GM12878 (cell line): Measurements from ENCODE around the gene ERC2. TPM values are rescaled to one million over a fixed set of nuclear protein-coding genes. Genes with fewer than 3 reads are reported as not detected.

Experiments
- ATAC-seq: fragments of 200-7000 bp; cut with Tn5 transposase; 3 replicates; pipeline ENCODE4 v1.9.1; 2020; ENCODE audit warnings: mild to moderate bottlenecking, moderate library complexity
- BruUV-seq: library from RNA; stranded (reverse); fragments of 400-500 nt; replicated peaks from 2 replicates; lab custom pipeline; 2021; lab: Mats Ljungman, UMichigan
- CTCF ChIA-PET: fragments of 300-600 bp; sonication (Branson Sonifier 250); formaldehyde crosslinking; extraction: SDS; loops from one replicate; lab custom pipeline; 2021; ENCODE audit warnings: inconsistent platforms; lab: Yijun Ruan, JAX
- POLR2A ChIA-PET: fragments of 350-600 bp; formaldehyde crosslinking; extraction: SDS; loops from one replicate; lab custom pipeline; 2021; ENCODE audit warnings: inconsistent platforms; lab: Charles Lee
- RAD21 ChIA-PET: fragments of 300-600 bp; sonication (Branson Sonifier 250); formaldehyde crosslinking; loops from one replicate; lab custom pipeline; 2023; ENCODE audit warnings: antibody characterized with exemption; ENCODE audit not compliant: unreplicated experiment; lab: Charles Lee
- SMC1A ChIA-PET: fragments of 300-600 bp; sonication (Branson Sonifier 250); formaldehyde crosslinking; loops from one replicate; lab custom pipeline; 2023; ENCODE audit not compliant: unreplicated experiment, uncharacterized antibody; lab: Charles Lee
- DNase-seq: peaks from one replicate; pipeline ENCODE4 v3.0.0-alpha.2; 2011; ENCODE audit warnings: low read depth, low spot score
- FAIRE-seq: peaks from 3 replicates; lab custom pipeline; 2011; peaks lifted over from hg19 to GRCh38; lab: Jason Lieb, UNC
- H2AFZ ChIP-seq: 2 replicates; pipeline ENCODE4 v1.6.0; 2011; ENCODE audit warnings: low read depth, low read length, control low read depth; ENCODE audit not compliant: control insufficient read depth
- H3K27ac ChIP-seq: 2 replicates; pipeline ENCODE4 v1.5.1; 2011; ENCODE audit warnings: control low read depth; ENCODE audit not compliant: control insufficient read depth, insufficient read depth
- H3K27me3 ChIP-seq, 2 experiments: replicated peaks in 1 of 2; 2 replicates each; pipeline versions ENCODE4 v1.6.0 to v1.6.1; 2011; ENCODE audit warnings: low read length in 1 of 2; ENCODE audit not compliant: control insufficient read depth in 2 of 2, insufficient read depth in 2 of 2
- H3K36me3 ChIP-seq, 2 experiments: 2 replicates each; pipeline ENCODE4 v1.5.1; 2011; ENCODE audit warnings: low read length in 1 of 2; ENCODE audit not compliant: control insufficient read depth in 2 of 2, insufficient read depth in 2 of 2
- H3K4me1 ChIP-seq: 2 replicates; pipeline ENCODE4 v1.6.1; 2011; ENCODE audit warnings: mild to moderate bottlenecking, low read length, moderate library complexity, mixed read lengths; ENCODE audit not compliant: control insufficient read depth, insufficient read depth
- H3K4me2 ChIP-seq: 2 replicates; pipeline ENCODE4 v1.6.0; 2011; ENCODE audit warnings: control low read depth; ENCODE audit not compliant: control insufficient read depth, insufficient read depth
- H3K4me3 ChIP-seq: fragments of 200-600 bp; sonication (generic); 2 replicates; pipeline ENCODE4 v1.5.1; 2016
- H3K79me2 ChIP-seq: 2 replicates; pipeline ENCODE4 v1.6.0; 2011; ENCODE audit warnings: low read length; ENCODE audit not compliant: control insufficient read depth, insufficient read depth
- H3K9ac ChIP-seq: 2 replicates; pipeline ENCODE4 v1.8.0; 2011; ENCODE audit warnings: low read length, control low read depth, mixed read lengths; ENCODE audit not compliant: control insufficient read depth, insufficient read depth
- H3K9me3 ChIP-seq: replicated peaks from 3 replicates; pipeline ENCODE4 v1.5.1; 2011; ENCODE audit warnings: mild to moderate bottlenecking, low read length; ENCODE audit not compliant: control insufficient read depth, insufficient read depth
- H4K20me1 ChIP-seq: 2 replicates; pipeline ENCODE4 v1.6.0; 2011; ENCODE audit not compliant: control insufficient read depth, insufficient read depth
- CEBPB ChIP-seq, 2 experiments: fragments of 150-350 bp in 1 of 2; IDR thresholded peaks; 2 replicates each; pipeline ENCODE4 v1.6.1; 2012 to 2014; ENCODE audit warnings: low read depth in 2 of 2, low read length in 2 of 2, borderline replicate concordance in 1 of 2, inconsistent platforms in 1 of 2
- E2F8 ChIP-seq: fragments of 450-650 bp; IDR thresholded peaks from 2 replicates; pipeline ENCODE4 v1.6.1; 2018; ENCODE audit warnings: mild to moderate bottlenecking, low read depth, moderate library complexity; ENCODE audit not compliant: partially characterized antibody
- EZH2 ChIP-seq: IDR thresholded peaks from 2 replicates; pipeline ENCODE4 v1.6.1; 2012; ENCODE audit warnings: low read depth, mild to moderate bottlenecking, control low read depth, inconsistent platforms, low read length, borderline replicate concordance; ENCODE audit not compliant: control insufficient read depth
- JUNB ChIP-seq: IDR thresholded peaks from 2 replicates; pipeline ENCODE4 v1.6.1; 2016; ENCODE audit warnings: antibody characterized with exemption, mild to moderate bottlenecking
- LARP7 ChIP-seq: fragments of 450-650 bp; IDR thresholded peaks from 2 replicates; pipeline ENCODE4 v1.6.1; 2017; ENCODE audit warnings: mild to moderate bottlenecking
- RFX5 ChIP-seq: IDR thresholded peaks from 2 replicates; pipeline ENCODE4 v1.6.1; 2011; ENCODE audit warnings: low read depth, low read length, improper control_type of control experiment
- SREBF1 ChIP-seq: IDR thresholded peaks from 2 replicates; pipeline ENCODE4 v1.6.1; 2012; ENCODE audit warnings: mild to moderate bottlenecking, low read length
- ZNF207 ChIP-seq: fragments of 450-650 bp; IDR thresholded peaks from 2 replicates; pipeline ENCODE4 v1.6.1; 2014; ENCODE audit warnings: antibody characterized with exemption, mild to moderate bottlenecking, borderline replicate concordance
- ZNF217 ChIP-seq: fragments of 450-650 bp; IDR thresholded peaks from 2 replicates; pipeline ENCODE4 v1.6.1; 2017; ENCODE audit warnings: antibody characterized with exemption, mild to moderate bottlenecking
- ZNF384 ChIP-seq: IDR thresholded peaks from 2 replicates; pipeline ENCODE4 v1.6.1; 2012; ENCODE audit warnings: low read depth, mild to moderate bottlenecking, low read length, improper control_type of control experiment, borderline replicate concordance
- ZSCAN29 ChIP-seq: fragments of 450-650 bp; IDR thresholded peaks from 2 replicates; pipeline ENCODE4 v1.6.1; 2017; ENCODE audit warnings: mild to moderate bottlenecking, moderate library complexity
- WGBS: methylation state at CpG from one replicate; pipeline ENCODE4 v1.1.6; 2016; ENCODE audit warnings: low lambda C conversion rate; ENCODE audit not compliant: insufficient replicate concordance, insufficient coverage; ENCODE audit errors: missing lambda C conversion rate; 5-methylcytosine and 5-hydroxymethylcytosine counted together
- in situ Hi-C: fragments of 300-500 bp; cut with MboI; formaldehyde crosslinking; loops from 9 replicates; pipeline ENCODE4 v1.14.3; 2018; ENCODE audit warnings: mixed read lengths
- intact Hi-C: fragments of 100-400 bp; cut with micrococcal nuclease; formaldehyde crosslinking; loops from one replicate; pipeline ENCODE4 v1.14.2; 2022; ENCODE audit not compliant: unreplicated experiment
- polyA plus RNA-seq, 11 experiments: library from polyadenylated mRNA; depleted of rRNA in 4 of 11; unstranded in 6 of 11; stranded (reverse) in 5 of 11; fragments of >200 nt; fragmentation: Nextera tagmentation in 4 of 11; fragmentation: Illumina TruSeq in 1 of 11; extraction: Ambion mirVana in 4 of 11; extraction: Trizol in 1 of 11; gene quantifications; 1 replicate in 1 of 11; 2 replicates in 10 of 11; pipeline versions ENCODE4 v1.2.1 to v1.2.3, GENCODE V29; 2011 to 2016; ENCODE audit warnings: inconsistent platforms in 2 of 11, missing spikeins in 2 of 11, low read depth in 1 of 11
- total RNA-seq, 4 experiments: library from RNA; depleted of rRNA in 3 of 4; stranded (reverse); fragments of >200 nt in 3 of 4; fragmentation: Illumina TruSeq in 1 of 4; extraction: Trizol in 1 of 4; gene quantifications; 2 replicates each; pipeline versions ENCODE4 v1.2.1 to v1.2.3, GENCODE V29; 2013 to 2021
- TF ChIP-seq, protein P1 (sequence below): fragments of 450-650 bp; formaldehyde crosslinking; IDR thresholded peaks from 2 replicates; pipeline ENCODE4 v1.4.0; 2022; ENCODE audit warnings: mild to moderate bottlenecking, moderate library complexity

ERC2 gene
- total and polyA plus RNA-seq, 10 of the 15 experiments (the other 5 are each of a cell fraction or from before 2014, with no cell fraction given), result 0.06 to 1.4 (median 0.12) TPM; not detected in 3

GRCh38 chr3:56366641-56367162, 101.6 kb downstream of the ERC2 start:
- no peak for DNase-seq
- Histone ChIP-seq H3K36me3 (no peaks in the 10 kb centered on the region), H2AFZ (no peak overlapping the region), H3K27ac (no peak overlapping the region), H3K4me1 (no peaks in the 10 kb centered on the region), H4K20me1 (no peaks in the 10 kb centered on the region), H3K79me2 (no peaks in the 10 kb centered on the region), H3K9me3 (no peaks in the 10 kb centered on the region), H3K27me3 (no peaks in the 10 kb centered on the region), H3K4me3 (no peak overlapping the region), H3K9ac (no peak overlapping the region), H3K4me2 (no peak overlapping the region)
- in situ Hi-C loops (no loop called here), intact Hi-C loops (no loop called here)
- ChIA-PET POLR2A (no interaction called here), SMC1A (no interaction called here), RAD21 (no interaction called here), CTCF (no interaction called here)
- 31% methylated on average over 4 of the region's 4 CpGs for WGBS
- no peak for ATAC-seq
- no TSS peak for BruUV-seq
- no peak for FAIRE-seq
- no peak for TF ChIP-seq RFX5
- TF ChIP-seq SREBF1, result no peak
- no peak for TF ChIP-seq ZNF207
- TF ChIP-seq ZNF384, result no peak
- no peak for TF ChIP-seq LARP7
- TF ChIP-seq ZSCAN29, result no peak
- TF ChIP-seq E2F8, result no peak
- TF ChIP-seq EZH2, result no peak
- TF ChIP-seq, protein P1, sequence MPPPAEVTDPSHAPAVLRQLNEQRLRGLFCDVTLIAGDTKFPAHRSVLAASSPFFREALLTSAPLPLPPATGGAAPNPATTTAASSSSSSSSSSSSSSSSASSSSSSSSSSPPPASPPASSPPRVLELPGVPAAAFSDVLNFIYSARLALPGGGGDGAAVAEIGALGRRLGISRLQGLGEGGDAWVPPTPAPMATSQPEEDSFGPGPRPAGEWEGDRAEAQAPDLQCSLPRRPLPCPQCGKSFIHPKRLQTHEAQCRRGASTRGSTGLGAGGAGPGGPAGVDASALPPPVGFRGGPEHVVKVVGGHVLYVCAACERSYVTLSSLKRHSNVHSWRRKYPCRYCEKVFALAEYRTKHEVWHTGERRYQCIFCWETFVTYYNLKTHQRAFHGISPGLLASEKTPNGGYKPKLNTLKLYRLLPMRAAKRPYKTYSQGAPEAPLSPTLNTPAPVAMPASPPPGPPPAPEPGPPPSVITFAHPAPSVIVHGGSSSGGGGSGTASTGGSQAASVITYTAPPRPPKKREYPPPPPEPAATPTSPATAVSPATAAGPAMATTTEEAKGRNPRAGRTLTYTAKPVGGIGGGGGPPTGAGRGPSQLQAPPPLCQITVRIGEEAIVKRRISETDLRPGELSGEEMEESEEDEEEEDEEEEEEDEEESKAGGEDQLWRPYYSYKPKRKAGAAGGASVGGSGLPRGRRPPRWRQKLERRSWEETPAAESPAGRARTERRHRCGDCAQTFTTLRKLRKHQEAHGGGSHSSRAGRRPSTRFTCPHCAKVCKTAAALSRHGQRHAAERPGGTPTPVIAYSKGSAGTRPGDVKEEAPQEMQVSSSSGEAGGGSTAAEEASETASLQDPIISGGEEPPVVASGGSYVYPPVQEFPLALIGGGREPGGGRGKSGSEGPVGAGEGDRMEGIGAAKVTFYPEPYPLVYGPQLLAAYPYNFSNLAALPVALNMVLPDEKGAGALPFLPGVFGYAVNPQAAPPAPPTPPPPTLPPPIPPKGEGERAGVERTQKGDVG (CRISPR knock-in tag), result no peak
- TF ChIP-seq ZNF217, result no peak
- no peak for TF ChIP-seq JUNB
- TF ChIP-seq CEBPB (IDR thresholded peaks at IDR 0.05; ENCODE audit: borderline replicate concordance in 1 of 2, low read depth in 2 of 2, low read length in 2 of 2), result no peak
